Measurements from ENCODE around the gene POU6F2.

POU6F2 gene

DNA sequence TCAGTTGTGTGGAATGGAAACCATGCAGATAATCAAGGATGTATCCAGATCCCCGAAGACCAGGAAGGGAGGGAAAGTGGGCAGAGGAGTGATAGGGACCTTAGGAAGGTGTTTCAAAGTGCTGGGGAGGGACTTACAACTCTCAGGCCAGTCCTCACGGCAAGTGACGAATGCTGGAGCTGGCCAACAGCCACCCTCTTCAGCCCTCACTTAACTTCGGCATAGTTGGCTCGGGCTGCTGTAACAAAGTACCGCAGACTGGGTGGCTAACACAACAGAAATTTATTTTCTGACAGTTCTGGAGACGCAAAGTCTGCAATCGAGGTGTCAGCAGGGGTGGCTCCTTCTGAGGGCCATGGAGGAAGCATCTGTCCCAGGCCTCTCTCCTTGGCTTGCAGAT, 322.6 kb downstream of the POU6F2 start:
- Histone ChIP-seq H3K23ac (ENCODE audit: low read length) (no peak overlapping the region), H3K4ac (ENCODE audit: low read depth, low read length) (no peak overlapping the region), H3K27me3 (ENCODE audit: insufficient read depth, low read length, poor library complexity) (no peaks in the 10 kb centered on the region), H3K18ac (ENCODE audit: low read length) (no peak overlapping the region), H3K4me3 (ENCODE audit: low read length) (no peak overlapping the region), H3K4me1 (ENCODE audit: control insufficient read depth, low read depth, low read length) (no peaks in the 10 kb centered on the region), H3K4me2 (ENCODE audit: low read length) (no peak overlapping the region), H3K27ac (ENCODE audit: low read depth, low read length) (no peak overlapping the region), H2BK15ac (replicated peaks; ENCODE audit: low read depth) (no peak overlapping the region), H2BK120ac (ENCODE audit: low read depth, low read length) (no peak overlapping the region), H3K79me2 (ENCODE audit: control insufficient read depth, insufficient read depth, low read length) (no peaks in the 10 kb centered on the region), H3K9ac (ENCODE audit: low read length) (no peak overlapping the region), H4K8ac (ENCODE audit: low read depth, low read length) (no peak overlapping the region), H2BK5ac (ENCODE audit: low read length) (no peak overlapping the region), H2AK5ac (ENCODE audit: low read length) (no peak overlapping the region), H3K36me3 (ENCODE audit: control insufficient read depth, insufficient read depth, low read length) (no peaks in the 10 kb centered on the region), H3K79me1 (ENCODE audit: low read length) (no peaks in the 10 kb centered on the region), H3K56ac (ENCODE audit: low read length) (no peak overlapping the region), H4K5ac (ENCODE audit: low read length) (no peak overlapping the region)
- DNase-seq, result no peak
- WGBS (ENCODE audit: extremely low coverage, insufficient coverage, low lambda C conversion rate), result no CpG with 5 or more reads among the region's 8 CpGs

DNA sequence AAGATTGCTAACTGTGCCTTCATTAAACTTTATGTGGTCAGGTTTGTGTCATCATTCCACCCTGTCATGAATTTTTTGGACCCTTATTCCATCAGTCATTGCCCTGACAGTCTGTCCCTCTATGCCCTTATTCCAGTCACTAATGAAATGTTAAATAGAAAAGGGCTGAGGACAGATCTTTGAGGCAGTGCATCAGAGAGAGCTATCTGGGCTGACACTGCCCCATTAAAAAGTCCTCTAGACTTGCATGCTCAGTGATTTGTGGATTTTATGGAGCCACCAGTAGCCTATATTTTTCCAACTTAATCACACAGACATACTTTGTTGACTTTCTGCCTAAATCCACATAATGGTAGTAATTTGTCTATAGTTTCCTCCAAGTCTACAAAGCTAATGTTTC, 323.8 kb downstream of the POU6F2 start:
- Histone ChIP-seq H2BK5ac (ENCODE audit: low read length) (no peak overlapping the region), H3K27me3 (ENCODE audit: insufficient read depth, low read length, poor library complexity) (no peaks in the 10 kb centered on the region), H4K5ac (ENCODE audit: low read length) (no peak overlapping the region), H3K4me3 (ENCODE audit: low read length) (no peak overlapping the region), H3K9ac (ENCODE audit: low read length) (no peak overlapping the region), H3K79me2 (ENCODE audit: control insufficient read depth, insufficient read depth, low read length) (no peaks in the 10 kb centered on the region), H3K56ac (ENCODE audit: low read length) (no peak overlapping the region), H3K23ac (ENCODE audit: low read length) (no peak overlapping the region), H3K18ac (ENCODE audit: low read length) (no peak overlapping the region), H3K4me2 (ENCODE audit: low read length) (no peak overlapping the region), H4K8ac (ENCODE audit: low read depth, low read length) (no peak overlapping the region), H3K27ac (ENCODE audit: low read depth, low read length) (no peak overlapping the region), H3K79me1 (ENCODE audit: low read length) (no peaks in the 10 kb centered on the region), H2AK5ac (ENCODE audit: low read length) (no peak overlapping the region), H3K4me1 (ENCODE audit: control insufficient read depth, low read depth, low read length) (no peaks in the 10 kb centered on the region), H3K36me3 (ENCODE audit: control insufficient read depth, insufficient read depth, low read length) (no peaks in the 10 kb centered on the region), H2BK15ac (replicated peaks; ENCODE audit: low read depth) (no peak overlapping the region), H3K4ac (ENCODE audit: low read depth, low read length) (no peak overlapping the region), H2BK120ac (ENCODE audit: low read depth, low read length) (no peak overlapping the region)
- DNase-seq, result no peak

DNA sequence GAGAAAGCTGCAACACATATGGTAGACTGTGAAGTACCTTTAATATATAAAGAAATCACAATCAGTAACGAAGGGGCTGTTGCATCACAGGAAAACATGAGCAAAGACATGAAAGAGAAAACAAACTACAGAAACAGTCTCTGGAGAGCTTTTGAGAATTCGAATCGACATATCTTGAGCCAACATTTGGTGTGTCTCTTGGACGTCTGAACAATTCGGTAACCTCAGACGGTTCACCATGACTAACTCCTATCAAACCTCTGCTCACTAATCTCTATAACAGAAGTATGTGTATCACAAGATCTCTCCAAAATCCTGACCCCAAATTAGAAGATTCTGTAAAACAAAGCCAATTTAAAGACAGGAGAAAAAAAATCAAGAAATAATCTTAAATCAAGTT, 326.5 kb downstream of the POU6F2 start:
- Histone ChIP-seq H3K4ac (ENCODE audit: low read depth, low read length) (no peak overlapping the region), H3K79me2 (ENCODE audit: control insufficient read depth, insufficient read depth, low read length) (no peaks in the 10 kb centered on the region), H3K56ac (ENCODE audit: low read length) (no peak overlapping the region), H2BK5ac (ENCODE audit: low read length) (no peak overlapping the region), H2AK5ac (ENCODE audit: low read length) (no peak overlapping the region), H3K4me2 (ENCODE audit: low read length) (no peak overlapping the region), H3K27ac (ENCODE audit: low read depth, low read length) (no peak overlapping the region), H3K23ac (ENCODE audit: low read length) (no peak overlapping the region), H2BK15ac (replicated peaks; ENCODE audit: low read depth) (no peak overlapping the region), H3K9ac (ENCODE audit: low read length) (no peak overlapping the region), H3K4me1 (ENCODE audit: control insufficient read depth, low read depth, low read length) (no peaks in the 10 kb centered on the region), H4K8ac (ENCODE audit: low read depth, low read length) (no peak overlapping the region), H3K36me3 (ENCODE audit: control insufficient read depth, insufficient read depth, low read length) (no peaks in the 10 kb centered on the region), H3K18ac (ENCODE audit: low read length) (no peak overlapping the region), H3K27me3 (ENCODE audit: insufficient read depth, low read length, poor library complexity) (no peaks in the 10 kb centered on the region), H3K4me3 (ENCODE audit: low read length) (no peak overlapping the region), H2BK120ac (ENCODE audit: low read depth, low read length) (no peak overlapping the region), H3K79me1 (ENCODE audit: low read length) (no peaks in the 10 kb centered on the region), H4K5ac (ENCODE audit: low read length) (no peak overlapping the region)
- no peak for DNase-seq
- no CpG with 5 or more reads among the region's 6 CpGs for WGBS (ENCODE audit: extremely low coverage, insufficient coverage, low lambda C conversion rate)

DNA sequence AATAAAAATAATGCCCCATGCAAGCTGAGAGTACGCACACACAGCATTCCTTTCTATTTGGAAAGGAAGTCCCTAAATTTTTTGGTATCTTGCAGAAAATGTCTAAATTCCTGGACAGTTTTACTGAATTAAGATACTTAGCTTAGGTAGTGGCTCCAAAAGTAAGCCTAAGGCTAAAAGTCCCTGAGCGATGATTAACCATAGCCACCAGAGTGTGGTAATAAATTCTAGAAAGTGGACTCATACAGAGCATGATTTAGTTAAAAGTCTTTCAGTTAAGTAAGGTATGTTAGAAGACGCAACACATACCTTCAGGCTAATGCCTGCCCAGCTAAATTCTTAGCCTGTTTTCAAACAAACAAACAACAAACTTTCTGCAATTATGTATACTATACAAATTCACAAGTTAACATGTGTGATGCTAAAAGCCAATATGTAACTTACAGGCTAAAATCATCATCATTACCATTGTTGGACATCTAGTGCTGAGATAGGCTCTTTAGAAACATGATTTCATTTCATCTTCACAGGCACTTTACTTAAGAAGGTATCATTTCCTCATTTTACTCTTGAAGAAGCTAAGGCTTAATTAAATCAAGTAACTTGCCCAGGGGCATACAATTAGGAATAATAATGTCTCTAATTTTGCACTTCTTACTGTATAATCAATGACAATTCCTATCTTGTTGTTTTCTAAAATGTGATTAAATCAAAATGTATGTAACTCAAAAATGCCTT, 327.1 kb downstream of the POU6F2 start:
- Histone ChIP-seq H2BK5ac (ENCODE audit: low read length) (no peak overlapping the region), H2BK15ac (replicated peaks; ENCODE audit: low read depth) (no peak overlapping the region), H3K79me2 (ENCODE audit: control insufficient read depth, insufficient read depth, low read length) (no peaks in the 10 kb centered on the region), H3K4me2 (ENCODE audit: low read length) (no peak overlapping the region), H2AK5ac (ENCODE audit: low read length) (no peak overlapping the region), H3K4me1 (ENCODE audit: control insufficient read depth, low read depth, low read length) (no peaks in the 10 kb centered on the region), H2BK120ac (ENCODE audit: low read depth, low read length) (no peak overlapping the region), H3K79me1 (ENCODE audit: low read length) (no peaks in the 10 kb centered on the region), H3K4me3 (ENCODE audit: low read length) (no peak overlapping the region), H3K23ac (ENCODE audit: low read length) (no peak overlapping the region), H3K36me3 (ENCODE audit: control insufficient read depth, insufficient read depth, low read length) (no peaks in the 10 kb centered on the region), H3K27me3 (ENCODE audit: insufficient read depth, low read length, poor library complexity) (no peaks in the 10 kb centered on the region), H3K4ac (ENCODE audit: low read depth, low read length) (no peak overlapping the region), H3K56ac (ENCODE audit: low read length) (no peak overlapping the region), H4K5ac (ENCODE audit: low read length) (no peak overlapping the region), H3K18ac (ENCODE audit: low read length) (no peak overlapping the region), H3K9ac (ENCODE audit: low read length) (no peak overlapping the region), H4K8ac (ENCODE audit: low read depth, low read length) (no peak overlapping the region), H3K27ac (ENCODE audit: low read depth, low read length) (no peak overlapping the region)
- WGBS (ENCODE audit: extremely low coverage, insufficient coverage, low lambda C conversion rate), result no CpG with 5 or more reads among the region's 3 CpGs
- no peak for DNase-seq

DNA sequence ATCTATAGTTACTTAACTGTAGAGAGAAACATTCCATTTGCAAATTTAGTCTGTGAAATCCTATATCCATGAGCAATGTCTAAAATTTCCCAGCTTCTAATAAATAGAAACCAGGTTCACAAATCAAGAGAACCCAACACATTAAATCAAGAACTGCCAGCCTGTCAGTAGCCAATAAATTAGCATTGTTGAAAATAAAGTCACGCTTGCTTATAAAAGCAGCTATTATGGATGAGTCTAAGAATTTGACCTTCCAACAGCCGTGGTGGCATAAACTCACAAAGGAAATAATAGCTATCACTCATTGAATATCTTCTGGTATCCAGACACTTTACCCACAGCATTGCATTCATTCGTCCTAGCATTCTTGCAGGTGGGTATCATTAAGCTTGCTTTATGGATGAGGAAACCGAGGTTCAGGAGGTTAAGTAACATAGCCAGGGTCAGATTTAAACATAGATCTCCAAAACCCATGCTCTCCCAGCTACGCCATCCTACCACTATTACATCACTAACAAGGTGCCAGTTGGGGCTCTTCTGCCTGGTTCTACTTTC, 328.4 kb downstream of the POU6F2 start:
- no peak overlapping the region for H3K56ac ChIP-seq (ENCODE audit: low read length)
- H4K8ac ChIP-seq (ENCODE audit: low read depth, low read length), result no peak overlapping the region
- H2BK15ac ChIP-seq (replicated peaks; ENCODE audit: low read depth), result no peak overlapping the region
- no peak overlapping the region for H3K4me3 ChIP-seq (ENCODE audit: low read length)
- no peak overlapping the region for H2BK120ac ChIP-seq (ENCODE audit: low read depth, low read length)
- no peak overlapping the region for H4K5ac ChIP-seq (ENCODE audit: low read length)
- no peak overlapping the region for H3K4me2 ChIP-seq (ENCODE audit: low read length)
- H3K9ac ChIP-seq (ENCODE audit: low read length), result no peak overlapping the region
- H3K27me3 ChIP-seq (ENCODE audit: insufficient read depth, low read length, poor library complexity), result no peaks in the 10 kb centered on the region
- H3K4ac ChIP-seq (ENCODE audit: low read depth, low read length), result no peak overlapping the region
- no peak overlapping the region for H2AK5ac ChIP-seq (ENCODE audit: low read length)
- no peaks in the 10 kb centered on the region for H3K79me2 ChIP-seq (ENCODE audit: control insufficient read depth, insufficient read depth, low read length)
- H3K79me1 ChIP-seq (ENCODE audit: low read length), result no peaks in the 10 kb centered on the region
- WGBS (ENCODE audit: extremely low coverage, insufficient coverage, low lambda C conversion rate), result no CpG with 5 or more reads among the region's 5 CpGs
- DNase-seq, result no peak
- peaks cover 3% of the 10 kb centered on the region for H3K4me1 ChIP-seq (ENCODE audit: control insufficient read depth, low read depth, low read length)
- H2BK5ac ChIP-seq (ENCODE audit: low read length), result no peak overlapping the region
- no peak overlapping the region for H3K18ac ChIP-seq (ENCODE audit: low read length)
- H3K27ac ChIP-seq (ENCODE audit: low read depth, low read length), result no peak overlapping the region
- no peaks in the 10 kb centered on the region for H3K36me3 ChIP-seq (ENCODE audit: control insufficient read depth, insufficient read depth, low read length)
- H3K23ac ChIP-seq (ENCODE audit: low read length), result no peak overlapping the region

DNA sequence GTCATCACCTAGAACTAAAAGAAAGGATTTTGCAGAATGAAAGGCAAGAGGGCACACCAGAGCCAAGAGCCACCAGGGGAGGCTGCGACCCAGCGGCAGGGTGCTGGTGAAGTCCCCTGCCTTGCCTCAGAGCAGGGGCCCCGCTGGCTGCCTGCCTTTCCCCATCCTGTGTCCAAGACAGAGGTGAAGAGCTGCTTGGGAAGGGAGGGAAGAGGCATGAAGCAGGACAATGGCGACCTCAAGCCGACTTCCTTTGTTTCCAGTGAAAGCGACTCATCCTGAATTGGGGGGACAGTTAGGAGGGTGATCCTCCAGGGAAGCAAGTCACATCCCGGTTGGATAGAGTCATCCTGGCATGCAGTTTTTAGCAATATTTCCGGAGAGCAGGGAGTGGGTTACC, 333.0 kb downstream of the POU6F2 start:
- Histone ChIP-seq H3K27me3 (ENCODE audit: insufficient read depth, low read length, poor library complexity) (no peaks in the 10 kb centered on the region), H3K4me3 (ENCODE audit: low read length) (no peak overlapping the region), H3K79me1 (ENCODE audit: low read length) (no peaks in the 10 kb centered on the region), H3K79me2 (ENCODE audit: control insufficient read depth, insufficient read depth, low read length) (no peaks in the 10 kb centered on the region), H4K8ac (ENCODE audit: low read depth, low read length) (no peak overlapping the region), H3K18ac (ENCODE audit: low read length) (no peak overlapping the region), H3K23ac (ENCODE audit: low read length) (no peak overlapping the region), H3K4me1 (ENCODE audit: control insufficient read depth, low read depth, low read length) (peaks cover 8% of the 10 kb centered on the region), H4K5ac (ENCODE audit: low read length) (no peak overlapping the region), H3K4ac (ENCODE audit: low read depth, low read length) (no peak overlapping the region), H2BK120ac (ENCODE audit: low read depth, low read length) (no peak overlapping the region), H2AK5ac (ENCODE audit: low read length) (no peak overlapping the region), H3K36me3 (ENCODE audit: control insufficient read depth, insufficient read depth, low read length) (no peaks in the 10 kb centered on the region), H2BK5ac (ENCODE audit: low read length) (peak overlapping the region; percentile 12), H3K9ac (ENCODE audit: low read length) (no peak overlapping the region), H3K27ac (ENCODE audit: low read depth, low read length) (no peak overlapping the region), H3K4me2 (ENCODE audit: low read length) (no peak overlapping the region), H2BK15ac (replicated peaks; ENCODE audit: low read depth) (no peak overlapping the region), H3K56ac (ENCODE audit: low read length) (peak overlapping the region; percentile 62)
- peak; percentile 53 for DNase-seq
- WGBS (ENCODE audit: extremely low coverage, insufficient coverage, low lambda C conversion rate), result no CpG with 5 or more reads among the region's 8 CpGs
